DMS114 treated with DMSO at 0.1 percent for 48 hours (cell line): ENCODE data around the gene BDH2.
A peak's percentile ranks its signal among the peaks of the same experiment; 100 is the strongest.

Experiments used
- DNase-seq: peaks from one replicate; lab custom pipeline; 2025; ENCODE audit not compliant: unreplicated experiment; lab: John Stamatoyannopoulos, UW

BDH2 gene

DNA sequence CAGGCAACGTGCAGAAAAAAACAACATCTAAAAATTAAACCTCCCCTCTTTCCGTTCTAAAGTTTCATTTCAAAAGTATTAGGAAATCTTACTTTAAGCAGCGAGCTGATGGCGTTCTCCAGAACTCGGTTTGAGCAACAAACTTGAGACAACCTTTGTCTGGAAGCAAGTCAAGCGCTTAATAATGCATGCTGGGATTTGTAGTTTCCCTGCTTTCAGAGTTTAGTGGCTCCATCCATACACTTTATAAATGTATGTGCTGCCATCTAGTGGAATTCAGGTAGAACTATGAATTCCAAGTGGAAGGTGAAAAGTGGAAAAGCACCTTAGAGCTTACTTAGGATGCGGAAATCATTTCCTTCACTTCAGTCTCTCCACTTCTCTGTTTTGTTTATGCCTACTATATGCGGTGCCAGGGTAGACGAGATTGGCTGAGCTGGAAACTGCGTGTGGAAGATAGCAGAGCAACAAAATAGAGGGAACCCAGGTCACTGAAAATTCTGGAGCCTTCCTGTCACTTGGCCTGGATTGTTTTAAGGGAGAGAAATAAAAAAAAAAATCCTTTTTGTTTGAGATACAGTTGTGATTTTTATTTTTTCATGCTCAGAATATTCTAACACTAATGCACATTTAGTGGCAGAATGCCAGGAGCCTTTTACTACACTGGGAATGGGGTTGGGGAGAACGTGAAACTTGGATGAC lies at the start of gene BDH2:
Gene BDH2, minus strand, starts transcription at position 144 of the 702 bp plus-strand sequence. CDS start 3,580 bp downstream, outside the sequence.
- DNase-seq: peak; percentile 88

GRCh38 chr4:103144926-103145325 lies 45.3 kb upstream of the BDH2 start:
- no peak for DNase-seq

DNA sequence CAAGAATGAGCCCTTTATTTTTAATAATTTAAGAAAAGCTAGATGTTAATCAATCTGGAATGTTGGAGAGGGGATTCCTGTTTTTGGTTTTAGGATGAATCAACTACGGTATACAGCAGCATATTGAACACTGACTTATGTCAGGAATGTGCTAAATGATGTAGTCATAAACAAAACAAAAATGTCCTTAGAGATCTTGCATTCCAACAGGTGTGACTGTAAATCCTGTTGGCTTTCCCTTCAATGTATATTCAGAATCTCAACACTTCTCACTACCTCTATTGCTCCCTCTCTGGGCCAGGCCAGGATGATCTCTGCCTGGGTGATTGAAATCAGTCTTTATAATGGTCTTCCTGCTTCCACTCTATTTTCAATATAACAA lies 37.8 kb upstream of the BDH2 start:
- no peak for DNase-seq

DNA sequence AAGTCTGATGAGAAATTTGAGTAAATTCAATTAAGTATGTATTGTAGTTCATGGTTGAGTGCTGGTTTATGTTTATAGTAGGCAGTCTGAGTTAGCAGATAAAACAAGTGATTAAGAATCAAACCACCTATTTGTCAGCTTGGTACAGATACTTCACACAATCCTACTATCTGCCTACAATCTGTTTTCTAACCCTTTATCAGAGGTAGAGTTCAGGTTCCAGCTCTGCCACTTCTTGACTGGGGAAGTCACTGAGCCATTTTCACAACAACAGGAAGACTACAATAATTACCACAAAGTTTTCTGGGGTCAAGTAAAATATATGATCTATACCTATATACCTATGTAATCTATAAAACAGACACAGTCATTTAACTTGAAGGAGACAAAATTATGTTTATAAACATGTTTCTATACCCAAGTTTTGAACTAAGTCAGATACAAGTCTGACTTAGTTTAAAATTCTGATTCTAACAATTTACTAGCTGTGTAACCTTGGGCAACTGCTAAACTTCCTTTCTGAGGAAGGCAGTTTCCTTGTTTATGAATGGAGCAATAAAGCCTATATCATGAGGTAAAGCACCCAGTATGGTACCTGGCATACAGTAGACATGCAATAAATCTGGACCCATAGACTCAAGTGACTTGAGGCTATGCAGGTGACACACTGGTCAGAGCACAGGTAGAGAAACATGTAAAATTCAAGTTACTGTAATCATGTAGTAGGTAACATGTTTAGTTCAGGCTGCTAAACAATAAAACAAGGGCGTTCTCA lies 37.2 kb upstream of the BDH2 start:
- DNase-seq: no peak

DNA sequence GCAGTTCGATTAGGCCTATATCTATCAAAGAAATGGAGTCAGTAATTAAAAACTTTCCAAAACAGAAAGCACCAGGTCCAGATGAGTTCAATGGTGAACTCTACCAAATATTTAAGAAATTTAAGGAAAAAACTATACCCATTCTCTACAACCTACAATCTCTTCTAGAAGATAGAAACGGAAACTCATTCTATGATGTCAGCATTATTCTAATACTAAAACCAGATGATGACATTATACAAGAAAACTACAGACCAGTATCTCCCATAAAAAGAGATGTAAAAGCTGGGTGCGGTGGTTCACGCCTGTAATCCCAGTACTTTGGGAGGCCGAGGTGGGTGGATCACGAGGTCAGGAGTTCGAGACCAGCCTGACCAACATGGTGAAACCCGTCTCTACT lies 29.5 kb upstream of the BDH2 start:
- no peak for DNase-seq

GRCh38 chr4:103126126-103126525 lies 26.5 kb upstream of the BDH2 start:
- DNase-seq: no peak

- no peak for DNase-seq
These were observed 23.5 kb upstream of the BDH2 start for GRCh38 chr4:103123114-103123513.

GRCh38 chr4:103118166-103118565 lies 18.5 kb upstream of the BDH2 start:
- no peak for DNase-seq

DNA sequence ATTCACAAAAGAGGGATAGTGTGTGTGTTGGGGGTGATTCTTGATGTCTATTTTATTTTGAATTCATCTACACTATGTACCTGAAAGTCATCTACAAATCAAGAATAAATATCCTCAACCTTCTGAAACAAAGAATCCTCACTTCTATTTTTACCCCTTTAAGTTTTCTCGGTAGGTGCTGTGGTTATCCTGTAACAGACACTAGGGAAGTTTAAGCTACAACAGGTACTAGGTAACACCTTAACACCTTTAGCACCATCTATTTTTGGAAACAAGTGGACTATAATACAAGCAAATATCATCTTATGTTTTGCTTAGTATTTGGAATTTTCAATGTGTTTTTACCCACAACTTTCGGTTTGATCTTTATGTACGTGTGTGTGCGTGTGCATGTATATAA lies 12.0 kb upstream of the BDH2 start:
- DNase-seq: no peak

DNA sequence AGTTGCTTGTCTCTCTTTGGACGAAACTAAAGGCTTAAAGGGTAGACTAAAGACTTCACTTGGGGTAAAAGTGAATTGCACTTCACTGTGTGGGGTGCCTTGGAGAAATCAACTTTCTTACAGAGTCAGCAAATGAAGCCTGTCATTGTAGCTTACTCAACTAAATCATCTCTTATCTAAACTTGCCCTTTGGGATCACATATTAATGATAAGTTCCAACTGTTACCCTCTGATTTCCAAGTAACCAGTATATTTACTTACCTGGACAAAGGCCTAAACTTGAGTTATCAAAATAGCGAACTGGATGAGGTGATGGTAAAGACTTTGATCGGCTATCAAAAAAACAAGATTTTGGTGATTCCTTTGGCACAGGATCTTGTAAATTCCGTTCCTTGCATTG lies 8.9 kb upstream of the BDH2 start:
- no peak for DNase-seq

DNA sequence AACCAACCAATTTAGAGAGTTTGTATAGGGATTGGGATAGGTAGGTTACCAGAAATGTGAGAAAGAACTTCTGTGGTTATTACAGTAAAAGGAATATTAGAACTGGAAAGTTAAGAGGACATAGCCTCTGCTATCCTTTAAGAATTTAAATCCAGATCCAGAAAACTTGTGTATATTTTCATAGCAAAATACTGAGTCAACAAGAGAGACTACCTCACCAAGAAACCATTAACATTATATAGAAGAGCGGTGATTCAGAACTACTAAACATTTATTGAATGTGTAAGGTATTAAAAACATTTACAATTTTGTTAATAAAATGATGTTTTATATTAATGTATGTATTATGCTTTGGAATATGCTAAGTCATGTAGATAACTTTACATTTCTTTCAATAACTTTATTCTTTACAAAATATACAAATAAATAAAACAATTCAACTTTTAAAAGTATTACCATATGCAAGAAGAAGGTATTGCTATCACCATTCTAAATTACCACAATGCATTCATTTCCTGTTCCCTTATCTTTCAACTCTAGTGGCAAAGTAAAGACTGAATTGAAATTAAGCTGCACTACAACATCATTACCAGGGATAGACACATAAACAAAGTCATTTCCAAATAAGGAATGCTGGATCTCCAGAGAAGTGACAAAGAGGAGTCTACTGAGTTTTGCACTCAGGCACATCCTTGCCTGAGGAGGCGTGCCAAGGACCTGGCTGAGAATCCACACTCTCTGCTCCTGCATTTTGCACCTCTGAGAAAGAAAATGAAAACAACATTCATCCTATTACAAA lies 6.1 kb upstream of the BDH2 start:
- DNase-seq: no peak

DNA sequence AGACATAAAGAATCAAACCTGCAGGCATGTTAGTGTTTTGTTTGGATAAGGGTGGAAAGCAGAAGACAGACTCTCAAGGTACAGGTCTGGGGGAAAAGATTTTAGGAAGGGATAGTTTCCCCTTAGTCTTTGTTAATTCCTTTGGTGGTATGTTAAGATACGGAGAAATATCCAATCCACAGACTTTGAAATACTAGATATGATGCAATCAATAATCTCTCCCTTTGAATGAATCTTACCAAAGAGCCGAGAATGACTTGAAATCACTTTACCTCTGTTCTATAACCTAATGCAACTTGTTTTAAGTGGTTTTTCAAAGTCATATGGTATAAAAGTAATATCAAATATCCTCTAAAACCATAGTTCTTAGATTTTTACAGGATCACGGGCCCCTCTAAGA lies 5.3 kb upstream of the BDH2 start:
- DNase-seq: no peak

DNA sequence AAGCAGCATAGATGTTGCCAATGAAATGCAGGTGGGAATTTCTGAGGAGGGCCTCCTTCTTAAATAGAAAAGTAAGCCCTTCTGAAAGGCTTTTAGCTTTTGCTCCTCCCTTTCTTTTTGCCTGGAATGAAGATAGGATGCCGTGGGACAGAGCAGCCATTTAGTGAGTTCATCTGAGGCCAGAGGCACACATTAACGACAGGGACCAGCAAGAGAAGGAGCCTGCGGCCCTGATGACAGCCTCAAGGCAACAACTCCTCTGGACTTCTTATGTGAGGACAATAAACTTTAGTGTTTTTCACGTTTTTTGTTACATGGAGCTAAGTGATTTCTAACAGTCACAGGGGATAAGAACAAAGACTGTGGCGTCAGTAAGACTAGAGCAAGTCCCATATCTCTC lies 1.1 kb upstream of the BDH2 start:
- DNase-seq: no peak

GRCh38 chr4:103098756-103099440 lies 736 bp downstream of the BDH2 start:
- no peak for DNase-seq

- DNase-seq: no peak
These were observed 1.3 kb downstream of the BDH2 start for GRCh38 chr4:103098341-103098740.

DNA sequence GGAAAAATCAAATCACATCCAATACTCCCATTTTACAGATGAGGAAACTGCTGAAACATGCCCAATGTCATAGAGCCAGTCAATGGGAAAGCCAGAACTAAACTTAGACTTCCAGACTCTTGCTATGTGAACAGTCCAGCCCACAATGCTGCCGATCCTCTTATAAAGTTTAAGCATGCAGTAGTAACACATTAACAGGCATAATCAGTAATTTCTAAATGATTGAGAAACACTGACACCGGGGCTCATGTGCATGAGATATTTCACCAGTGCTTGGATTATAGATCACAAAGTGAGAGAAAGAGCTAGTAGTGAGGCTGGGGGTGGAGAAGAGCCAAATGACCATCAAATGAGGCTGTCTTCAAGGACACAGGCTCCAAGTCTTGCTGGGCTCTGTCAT lies 2.5 kb downstream of the BDH2 start:
- DNase-seq: no peak

- DNase-seq: no peak
These were observed 4.6 kb downstream of the BDH2 start for GRCh38 chr4:103095080-103095479.

DNA sequence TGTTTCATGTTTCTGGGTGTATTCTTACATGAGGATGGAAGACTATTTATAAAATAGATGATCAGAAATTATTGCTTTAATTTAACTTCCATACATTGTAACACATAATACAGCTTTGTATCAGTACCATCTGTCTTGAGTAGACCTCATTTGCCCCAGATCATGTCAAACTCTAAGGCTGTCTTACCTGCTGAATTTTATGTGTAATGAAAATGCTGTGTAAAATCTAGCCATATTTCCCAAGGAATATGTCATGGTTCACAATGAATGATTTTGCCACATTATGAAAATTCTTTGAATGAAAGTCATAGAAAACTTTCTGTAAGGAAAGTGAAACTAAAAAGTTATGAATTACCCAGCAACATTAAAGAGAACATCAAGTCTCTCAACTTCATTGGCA lies 7.4 kb downstream of the BDH2 start:
- DNase-seq: no peak

DNA sequence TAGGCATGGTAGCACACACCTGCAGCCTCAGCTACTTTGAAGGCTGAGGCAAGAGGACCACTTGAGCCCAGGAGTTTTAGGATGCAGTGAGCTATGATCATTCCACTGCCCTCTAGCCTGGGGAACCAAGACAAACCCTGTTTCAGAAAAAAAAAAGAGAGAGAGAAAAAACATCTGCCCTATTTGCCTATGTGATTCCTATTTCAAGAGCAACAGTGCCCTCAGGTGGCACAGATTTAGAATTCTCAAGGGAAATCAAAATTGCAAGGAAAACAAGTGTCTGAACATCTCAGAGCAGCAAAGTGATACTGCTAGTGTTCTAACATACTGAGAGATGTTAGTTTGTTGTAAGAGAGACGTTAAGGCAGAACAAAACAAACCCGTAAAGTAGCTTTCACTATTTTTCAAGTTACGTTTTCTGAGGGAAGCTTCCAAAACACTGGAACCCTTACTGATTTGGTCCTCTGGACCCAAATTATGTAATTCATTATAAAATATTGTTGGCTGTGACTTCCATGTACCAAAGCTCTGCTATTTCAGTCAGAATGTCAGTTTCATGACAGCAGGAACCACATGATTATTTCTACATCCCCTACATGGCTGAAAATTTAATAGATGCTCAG lies 7.9 kb downstream of the BDH2 start:
- DNase-seq: no peak

DNA sequence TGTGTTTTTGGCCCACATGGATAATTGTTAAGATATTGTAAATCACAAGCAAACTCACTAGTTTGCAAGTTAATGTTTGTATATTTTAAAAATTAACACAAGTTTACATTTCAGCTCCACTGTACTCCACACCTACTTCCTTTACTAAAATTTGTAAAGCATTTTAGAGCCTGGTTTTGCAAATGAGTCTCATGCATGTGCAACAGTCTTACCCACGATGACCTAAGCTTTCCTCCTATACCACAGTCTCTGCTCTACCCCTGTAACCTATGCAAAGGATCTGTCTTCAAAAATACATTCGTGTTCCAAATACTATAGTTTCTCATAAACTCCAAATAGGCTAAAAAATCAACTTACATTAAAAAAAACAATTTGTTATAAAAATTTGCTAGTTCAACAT lies 10.2 kb downstream of the BDH2 start:
- no peak for DNase-seq

GRCh38 chr4:103086551-103086950 lies 13.1 kb downstream of the BDH2 start:
- DNase-seq: no peak
